PFSK-1 (cell line): ENCODE results near the gene TMEM131.

ENCODE experiments used
- POLR2AphosphoS5 ChIP-seq: IDR thresholded peaks from 2 replicates; pipeline ENCODE4 v1.6.1; 2012; ENCODE audit warnings: low read depth, mild to moderate bottlenecking, control low read depth, low read length, moderate library complexity
- TAF1 ChIP-seq: IDR thresholded peaks from 2 replicates; pipeline ENCODE4 v1.6.1; 2012; ENCODE audit warnings: low read length, control low read depth, borderline replicate concordance; ENCODE audit not compliant: insufficient read depth

- TF ChIP-seq TAF1 (no peak), POLR2AphosphoS5 (no peak)
These were observed 40.7 kb upstream of the TMEM131 start for GRCh38 chr2:98036349-98037000.
